Measurements from ENCODE around the gene HIVEP3. TPM values are rescaled to one million over a fixed set of nuclear protein-coding genes. Genes with fewer than 3 reads are reported as not detected.

The HIVEP3 gene
- total RNA-seq, 1 experiment from 2014 or later: 6.0 TPM

GRCh38 chr1:41804176-41804575, 114.5 kb downstream of the HIVEP3 start:
- DNase-seq (ENCODE audit: low read depth, low spot score) (no peak), ATAC-seq (no peak)
- ChIA-PET CTCF (interaction anchor here (0.7 kb wide), 1 partner anchor 222 kb away, joined by 3 read pairs; no protein-coding TSS in a partner anchor), POLR2A (no interaction called here)
- Histone ChIP-seq H3K9me3 (ENCODE audit: control insufficient read depth, insufficient read depth, low read depth, low read length) (no peaks in the 10 kb centered on the region), H3K27me3 (ENCODE audit: control insufficient read depth, insufficient read depth, low read length) (no peaks in the 10 kb centered on the region), H3K4me1 (ENCODE audit: control insufficient read depth, insufficient read depth, low read length) (no peaks in the 10 kb centered on the region), H3K36me3 (ENCODE audit: control insufficient read depth, insufficient read depth, low read length) (no peaks in the 10 kb centered on the region), H3K4me3 (ENCODE audit: low read depth in 2 of 2, low read length in 2 of 2) (no peak overlapping the region), H3K27ac (ENCODE audit: low read length) (no peak overlapping the region)
- in situ Hi-C loops (cut with HindIII; ENCODE audit: low pct_unique_long_range_greater_than_20kb, low sequenced_read_pairs) (no loop called here), intact Hi-C loops (cut with micrococcal nuclease; ENCODE audit: unreplicated experiment) (no loop called here)
- TF ChIP-seq POLR2AphosphoS5 (IDR thresholded peaks at IDR 0.05; ENCODE audit: low read depth, low read length) (no peak), CTCF (IDR thresholded peaks at IDR 0.05) (no peak), SIN3A (IDR thresholded peaks at IDR 0.05; ENCODE audit: borderline replicate concordance, insufficient read depth, low read depth, low read length) (no peak), TCF7L2 (IDR thresholded peaks at IDR 0.05; ENCODE audit: low read depth, low read length) (no peak)
- TF ChIP-seq, protein P1, sequence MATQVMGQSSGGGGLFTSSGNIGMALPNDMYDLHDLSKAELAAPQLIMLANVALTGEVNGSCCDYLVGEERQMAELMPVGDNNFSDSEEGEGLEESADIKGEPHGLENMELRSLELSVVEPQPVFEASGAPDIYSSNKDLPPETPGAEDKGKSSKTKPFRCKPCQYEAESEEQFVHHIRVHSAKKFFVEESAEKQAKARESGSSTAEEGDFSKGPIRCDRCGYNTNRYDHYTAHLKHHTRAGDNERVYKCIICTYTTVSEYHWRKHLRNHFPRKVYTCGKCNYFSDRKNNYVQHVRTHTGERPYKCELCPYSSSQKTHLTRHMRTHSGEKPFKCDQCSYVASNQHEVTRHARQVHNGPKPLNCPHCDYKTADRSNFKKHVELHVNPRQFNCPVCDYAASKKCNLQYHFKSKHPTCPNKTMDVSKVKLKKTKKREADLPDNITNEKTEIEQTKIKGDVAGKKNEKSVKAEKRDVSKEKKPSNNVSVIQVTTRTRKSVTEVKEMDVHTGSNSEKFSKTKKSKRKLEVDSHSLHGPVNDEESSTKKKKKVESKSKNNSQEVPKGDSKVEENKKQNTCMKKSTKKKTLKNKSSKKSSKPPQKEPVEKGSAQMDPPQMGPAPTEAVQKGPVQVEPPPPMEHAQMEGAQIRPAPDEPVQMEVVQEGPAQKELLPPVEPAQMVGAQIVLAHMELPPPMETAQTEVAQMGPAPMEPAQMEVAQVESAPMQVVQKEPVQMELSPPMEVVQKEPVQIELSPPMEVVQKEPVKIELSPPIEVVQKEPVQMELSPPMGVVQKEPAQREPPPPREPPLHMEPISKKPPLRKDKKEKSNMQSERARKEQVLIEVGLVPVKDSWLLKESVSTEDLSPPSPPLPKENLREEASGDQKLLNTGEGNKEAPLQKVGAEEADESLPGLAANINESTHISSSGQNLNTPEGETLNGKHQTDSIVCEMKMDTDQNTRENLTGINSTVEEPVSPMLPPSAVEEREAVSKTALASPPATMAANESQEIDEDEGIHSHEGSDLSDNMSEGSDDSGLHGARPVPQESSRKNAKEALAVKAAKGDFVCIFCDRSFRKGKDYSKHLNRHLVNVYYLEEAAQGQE (IDR thresholded peaks at IDR 0.05; ENCODE audit: insufficient read depth in 1 of 2, low read depth in 2 of 2, low read length in 1 of 2): no peak
- BruUV-seq (replicated peaks): no TSS peak

DNA sequence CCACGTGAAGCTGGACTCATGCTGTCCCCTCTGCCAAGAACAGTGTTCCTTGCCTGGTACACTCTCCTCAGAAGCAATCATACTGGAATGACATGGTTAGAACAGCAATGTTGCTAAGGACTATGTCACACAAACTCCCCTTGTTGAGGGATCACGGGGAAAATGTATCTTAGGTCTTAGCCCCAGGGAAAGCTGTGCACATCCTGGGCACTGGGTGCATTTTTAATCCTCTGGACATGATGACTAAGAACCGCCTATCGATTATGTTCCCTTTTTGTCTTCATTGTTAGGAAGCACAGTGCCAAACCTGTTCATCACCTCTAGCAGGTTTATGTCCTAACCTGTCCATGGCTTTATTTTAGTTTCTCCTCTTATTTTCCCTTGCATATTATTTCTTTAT, 115.1 kb downstream of the HIVEP3 start:
- Histone ChIP-seq H3K27ac (ENCODE audit: low read length) (no peak overlapping the region), H3K36me3 (ENCODE audit: control insufficient read depth, insufficient read depth, low read length) (no peaks in the 10 kb centered on the region), H3K9me3 (ENCODE audit: control insufficient read depth, insufficient read depth, low read depth, low read length) (no peaks in the 10 kb centered on the region), H3K4me3 (ENCODE audit: low read depth in 2 of 2, low read length in 2 of 2) (no peak overlapping the region), H3K4me1 (ENCODE audit: control insufficient read depth, insufficient read depth, low read length) (no peaks in the 10 kb centered on the region), H3K27me3 (ENCODE audit: control insufficient read depth, insufficient read depth, low read length) (no peaks in the 10 kb centered on the region)
- ChIA-PET CTCF (interaction anchor here (0.7 kb wide), 1 partner anchor 222 kb away, joined by 3 read pairs; no protein-coding TSS in a partner anchor), POLR2A (no interaction called here)
- DNase-seq (ENCODE audit: low read depth, low spot score): no peak
- TF ChIP-seq, protein P1 (IDR thresholded peaks at IDR 0.05; ENCODE audit: insufficient read depth in 1 of 2, low read depth in 2 of 2, low read length in 1 of 2): no peak
- no peak for TF ChIP-seq CTCF (IDR thresholded peaks at IDR 0.05)
- TF ChIP-seq TCF7L2 (IDR thresholded peaks at IDR 0.05; ENCODE audit: low read depth, low read length): no peak
- no peak for TF ChIP-seq POLR2AphosphoS5 (IDR thresholded peaks at IDR 0.05; ENCODE audit: low read depth, low read length)
- no peak for TF ChIP-seq SIN3A (IDR thresholded peaks at IDR 0.05; ENCODE audit: borderline replicate concordance, insufficient read depth, low read depth, low read length)
- in situ Hi-C loops (cut with HindIII; ENCODE audit: low pct_unique_long_range_greater_than_20kb, low sequenced_read_pairs) (no loop called here), intact Hi-C loops (cut with micrococcal nuclease; ENCODE audit: unreplicated experiment) (no loop called here)
- no TSS peak for BruUV-seq (replicated peaks)
- no peak for ATAC-seq

All from Panc1 (cell line).